AG09309 (cell line): ENCODE data around the gene PDIA4.

Experiments used
- DNase-seq: peaks from one replicate; pipeline ENCODE4 v3.0.0-alpha.2; 2010; ENCODE audit warnings: low read depth
- H3K4me3 ChIP-seq: 2 replicates; pipeline ENCODE4 v1.5.1; 2011; ENCODE audit warnings: mild to moderate bottlenecking, low read depth, low read length, moderate library complexity; ENCODE audit not compliant: control insufficient read depth
- CTCF ChIP-seq: IDR thresholded peaks from 2 replicates; pipeline ENCODE4 v1.5.1; 2011; ENCODE audit warnings: mild to moderate bottlenecking, low read depth, low read length, inconsistent platforms; ENCODE audit not compliant: insufficient read depth, control insufficient read depth; ENCODE audit errors: missing control alignments

Gene PDIA4

GRCh38 chr7:148975896-148976295, 52.4 kb downstream of the PDIA4 start:
- DNase-seq = no peak
- no peak for TF ChIP-seq CTCF

GRCh38 chr7:148973256-148973655, 55.0 kb downstream of the PDIA4 start:
- no peak for DNase-seq
- no peak for TF ChIP-seq CTCF
- H3K4me3 ChIP-seq = no peak overlapping the region

More at GRCh38 chr7:148975896-148976295, 52.4 kb downstream of the PDIA4 start:
- no peak overlapping the region for H3K4me3 ChIP-seq

GRCh38 chr7:148972375-148972774, 55.9 kb downstream of the PDIA4 start:
- no peak for DNase-seq
- no peak overlapping the region for H3K4me3 ChIP-seq
- no peak for TF ChIP-seq CTCF

GRCh38 chr7:148967602-148968001, 60.7 kb downstream of the PDIA4 start:
- no peak for DNase-seq
- H3K4me3 ChIP-seq = no peak overlapping the region
- TF ChIP-seq CTCF = no peak

- no peak for TF ChIP-seq CTCF
- H3K4me3 ChIP-seq = peak overlapping the region; percentile 3
- no peak for DNase-seq
Measured at GRCh38 chr7:148967032-148967372, 61.3 kb downstream of the PDIA4 start.

GRCh38 chr7:148964483-148965267, 63.6 kb downstream of the PDIA4 start:
- DNase-seq = no peak
- no peak overlapping the region for H3K4me3 ChIP-seq
- TF ChIP-seq CTCF = no peak
